Suprapubic skin (tissue), 4 donors: ENCODE data around the gene EGFR.

ENCODE experiments used
- POLR2A ChIP-seq, 2 donors: fragments of 450-650 bp; IDR thresholded peaks; one replicate each; pipeline ENCODE4 v1.6.1; 2017; ENCODE audit warnings: antibody characterized with exemption in 2 of 2, mild to moderate bottlenecking in 2 of 2, moderate library complexity in 2 of 2
- POLR2AphosphoS5 ChIP-seq, 3 donors: sonication (generic); formaldehyde crosslinking; IDR thresholded peaks; one replicate each; pipeline ENCODE4 v1.6.1; 2017; ENCODE audit warnings: antibody characterized with exemption in 3 of 3
- TF ChIP-seq, protein P1 (sequence below), 2 donors: fragments of 200-600 bp in 1 of 2; fragments of 450-650 bp in 1 of 2; sonication (generic) in 1 of 2; IDR thresholded peaks; one replicate each; pipeline ENCODE4 v1.5.1; 2016 to 2019; ENCODE audit warnings: antibody characterized with exemption in 2 of 2, mild to moderate bottlenecking in 1 of 2, moderate library complexity in 1 of 2

DNA sequence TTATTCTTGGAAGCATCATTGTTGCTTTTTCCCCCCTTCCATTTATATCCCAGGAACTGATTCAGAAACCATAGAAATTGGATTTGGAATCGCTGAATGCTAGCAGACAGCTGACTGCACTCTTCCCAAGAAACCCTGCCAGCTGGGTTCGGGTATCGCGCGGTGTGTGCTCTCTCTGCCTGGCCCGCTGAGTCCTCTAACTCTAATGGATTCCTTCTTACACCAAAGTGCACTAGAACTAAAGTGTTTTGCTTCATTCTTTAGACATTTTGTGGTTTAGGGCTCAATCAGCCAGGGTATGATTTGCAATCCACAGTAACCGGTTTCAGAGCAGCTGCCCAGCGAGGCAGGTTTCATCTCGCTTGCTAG is 92.2 kb downstream of the EGFR start:
- TF ChIP-seq, protein P1, sequence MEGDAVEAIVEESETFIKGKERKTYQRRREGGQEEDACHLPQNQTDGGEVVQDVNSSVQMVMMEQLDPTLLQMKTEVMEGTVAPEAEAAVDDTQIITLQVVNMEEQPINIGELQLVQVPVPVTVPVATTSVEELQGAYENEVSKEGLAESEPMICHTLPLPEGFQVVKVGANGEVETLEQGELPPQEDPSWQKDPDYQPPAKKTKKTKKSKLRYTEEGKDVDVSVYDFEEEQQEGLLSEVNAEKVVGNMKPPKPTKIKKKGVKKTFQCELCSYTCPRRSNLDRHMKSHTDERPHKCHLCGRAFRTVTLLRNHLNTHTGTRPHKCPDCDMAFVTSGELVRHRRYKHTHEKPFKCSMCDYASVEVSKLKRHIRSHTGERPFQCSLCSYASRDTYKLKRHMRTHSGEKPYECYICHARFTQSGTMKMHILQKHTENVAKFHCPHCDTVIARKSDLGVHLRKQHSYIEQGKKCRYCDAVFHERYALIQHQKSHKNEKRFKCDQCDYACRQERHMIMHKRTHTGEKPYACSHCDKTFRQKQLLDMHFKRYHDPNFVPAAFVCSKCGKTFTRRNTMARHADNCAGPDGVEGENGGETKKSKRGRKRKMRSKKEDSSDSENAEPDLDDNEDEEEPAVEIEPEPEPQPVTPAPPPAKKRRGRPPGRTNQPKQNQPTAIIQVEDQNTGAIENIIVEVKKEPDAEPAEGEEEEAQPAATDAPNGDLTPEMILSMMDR (IDR thresholded peaks at IDR 0.05) = no peak
- TF ChIP-seq POLR2A (IDR thresholded peaks at IDR 0.05) (no peak), POLR2AphosphoS5 (IDR thresholded peaks at IDR 0.05) (peak in 1 of 3 donors; percentile 35)
